Measurements from ENCODE around the gene PIP5K1C.

PIP5K1C gene

GRCh38 chr19:3700242-3701032 is at the start of gene PIP5K1C:
Gene PIP5K1C (minus strand): TSS chr19:3700468. CDS start chr19:3700390, 78 bp downstream.
- H3K36me3 Mint-ChIP-seq (ENCODE audit: low read depth) = no peaks in the 10 kb centered on the region
- H3K9me3 Mint-ChIP-seq = no peaks in the 10 kb centered on the region
- H3K27ac Mint-ChIP-seq = peak within 1 kb of the TSS in 2 of 3 experiments; percentile 49 to 70
- H3K27me3 Mint-ChIP-seq (ENCODE audit: low read depth) = peaks cover 4% of the 10 kb centered on the region
- H3K4me3 Mint-ChIP-seq = peak within 1 kb of the TSS; percentile 90 to 96 (median 93)
- peaks cover 6% of the 10 kb centered on the region for H3K4me1 Mint-ChIP-seq
- TF ChIP-seq, protein P1, sequence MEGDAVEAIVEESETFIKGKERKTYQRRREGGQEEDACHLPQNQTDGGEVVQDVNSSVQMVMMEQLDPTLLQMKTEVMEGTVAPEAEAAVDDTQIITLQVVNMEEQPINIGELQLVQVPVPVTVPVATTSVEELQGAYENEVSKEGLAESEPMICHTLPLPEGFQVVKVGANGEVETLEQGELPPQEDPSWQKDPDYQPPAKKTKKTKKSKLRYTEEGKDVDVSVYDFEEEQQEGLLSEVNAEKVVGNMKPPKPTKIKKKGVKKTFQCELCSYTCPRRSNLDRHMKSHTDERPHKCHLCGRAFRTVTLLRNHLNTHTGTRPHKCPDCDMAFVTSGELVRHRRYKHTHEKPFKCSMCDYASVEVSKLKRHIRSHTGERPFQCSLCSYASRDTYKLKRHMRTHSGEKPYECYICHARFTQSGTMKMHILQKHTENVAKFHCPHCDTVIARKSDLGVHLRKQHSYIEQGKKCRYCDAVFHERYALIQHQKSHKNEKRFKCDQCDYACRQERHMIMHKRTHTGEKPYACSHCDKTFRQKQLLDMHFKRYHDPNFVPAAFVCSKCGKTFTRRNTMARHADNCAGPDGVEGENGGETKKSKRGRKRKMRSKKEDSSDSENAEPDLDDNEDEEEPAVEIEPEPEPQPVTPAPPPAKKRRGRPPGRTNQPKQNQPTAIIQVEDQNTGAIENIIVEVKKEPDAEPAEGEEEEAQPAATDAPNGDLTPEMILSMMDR (IDR thresholded peaks at IDR 0.05; ENCODE audit: unreplicated experiment in 3 of 3) = peak; percentile 69 to 78 (median 70)

DNA sequence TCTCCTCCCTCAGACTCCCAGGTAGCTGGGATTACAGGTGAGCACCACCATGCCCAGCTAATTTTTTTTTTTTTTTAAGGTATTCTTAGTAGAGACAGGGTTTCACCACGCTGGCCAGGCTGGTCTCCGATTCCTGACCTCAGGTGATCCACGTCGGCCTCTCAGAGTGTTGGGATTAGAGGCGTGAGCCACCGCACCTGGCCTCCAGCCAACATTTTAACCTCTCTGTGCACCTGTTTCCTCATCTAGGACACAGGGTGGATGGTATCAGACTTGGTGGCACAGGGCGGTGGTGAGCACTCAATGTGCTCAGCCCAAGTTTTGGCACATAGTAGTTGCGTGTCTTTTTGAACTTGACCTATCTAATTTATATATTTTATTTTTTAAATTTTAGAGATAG is 48.7 kb upstream of the PIP5K1C start:
- no peaks in the 10 kb centered on the region for H3K4me1 Mint-ChIP-seq
- no peaks in the 10 kb centered on the region for H3K9me3 Mint-ChIP-seq
- TF ChIP-seq, protein P1 (IDR thresholded peaks at IDR 0.05; ENCODE audit: unreplicated experiment in 3 of 3) = no peak
- peaks cover 14% of the 10 kb centered on the region for H3K36me3 Mint-ChIP-seq (ENCODE audit: low read depth)
- peaks cover 5% of the 10 kb centered on the region for H3K27me3 Mint-ChIP-seq (ENCODE audit: low read depth)
- no peak overlapping the region for H3K27ac Mint-ChIP-seq
- no peak overlapping the region for H3K4me3 Mint-ChIP-seq

- no peak overlapping the region for H3K27ac Mint-ChIP-seq
- H3K4me3 Mint-ChIP-seq = no peak overlapping the region
- TF ChIP-seq, protein P1 (IDR thresholded peaks at IDR 0.05; ENCODE audit: unreplicated experiment in 3 of 3) = no peak
- no peaks in the 10 kb centered on the region for H3K4me1 Mint-ChIP-seq
- peaks cover 5% of the 10 kb centered on the region for H3K36me3 Mint-ChIP-seq (ENCODE audit: low read depth)
- H3K9me3 Mint-ChIP-seq = no peaks in the 10 kb centered on the region
- peaks cover 8% of the 10 kb centered on the region for H3K27me3 Mint-ChIP-seq (ENCODE audit: low read depth)
Measured at GRCh38 chr19:3746371-3747056, 46.2 kb upstream of the PIP5K1C start.

- Mint-ChIP-seq H3K4me1 (no peaks in the 10 kb centered on the region), H3K27me3 (ENCODE audit: low read depth) (peaks cover 8% of the 10 kb centered on the region), H3K4me3 (no peak overlapping the region), H3K9me3 (no peaks in the 10 kb centered on the region), H3K27ac (no peak overlapping the region), H3K36me3 (ENCODE audit: low read depth) (peaks cover 3% of the 10 kb centered on the region)
- TF ChIP-seq, protein P1 (IDR thresholded peaks at IDR 0.05; ENCODE audit: unreplicated experiment in 3 of 3) = no peak
Measured at GRCh38 chr19:3745363-3746045, 45.2 kb upstream of the PIP5K1C start.

DNA sequence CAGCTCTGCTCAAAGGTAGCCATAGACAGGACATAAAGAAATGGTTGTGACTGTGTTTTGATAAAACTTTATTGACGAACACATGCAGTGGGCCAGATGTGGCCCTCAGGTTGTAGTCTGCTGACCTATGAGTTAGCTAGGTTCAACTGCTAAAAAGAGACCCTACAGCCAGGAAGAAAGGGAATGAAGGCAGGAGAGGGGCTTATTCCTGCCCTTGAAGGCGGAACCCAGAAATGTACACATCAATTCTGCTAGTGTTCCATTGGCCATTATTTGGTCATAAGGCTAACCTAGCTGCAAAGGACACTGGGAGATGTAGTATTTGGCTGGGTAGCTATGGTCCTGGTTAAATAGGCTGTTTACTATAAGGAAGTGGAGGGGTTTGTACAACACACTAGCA is 43.2 kb upstream of the PIP5K1C start:
- Mint-ChIP-seq H3K27me3 (ENCODE audit: low read depth) (peaks cover 13% of the 10 kb centered on the region), H3K27ac (no peak overlapping the region), H3K4me1 (no peaks in the 10 kb centered on the region), H3K4me3 (no peak overlapping the region), H3K36me3 (ENCODE audit: low read depth) (no peaks in the 10 kb centered on the region), H3K9me3 (no peaks in the 10 kb centered on the region)
- TF ChIP-seq, protein P1 (IDR thresholded peaks at IDR 0.05; ENCODE audit: unreplicated experiment in 3 of 3) = no peak
